A172 (cell line): ENCODE data around the gene KRTAP4-11. TPM values are rescaled to one million over a fixed set of nuclear protein-coding genes. Genes with fewer than 3 reads are reported as not detected.
"Not testable (repeated sequence)": the region's sequence is repeated elsewhere in the genome, so short reads cannot be mapped to it uniquely, and the experiment has no call there.

Experiments
- DNase-seq: peaks from one replicate; pipeline ENCODE4 v3.0.0-alpha.2; 2015; ENCODE audit warnings: low spot score
- total RNA-seq: library from RNA; depleted of rRNA; stranded (reverse); fragments of >200 nt; shearing (Covaris generic); gene quantifications from 2 replicates; pipeline ENCODE4 v1.2.3, GENCODE V29; 2014

KRTAP4-11 gene
- total RNA-seq, 1 experiment from 2014 or later = not detected

DNA sequence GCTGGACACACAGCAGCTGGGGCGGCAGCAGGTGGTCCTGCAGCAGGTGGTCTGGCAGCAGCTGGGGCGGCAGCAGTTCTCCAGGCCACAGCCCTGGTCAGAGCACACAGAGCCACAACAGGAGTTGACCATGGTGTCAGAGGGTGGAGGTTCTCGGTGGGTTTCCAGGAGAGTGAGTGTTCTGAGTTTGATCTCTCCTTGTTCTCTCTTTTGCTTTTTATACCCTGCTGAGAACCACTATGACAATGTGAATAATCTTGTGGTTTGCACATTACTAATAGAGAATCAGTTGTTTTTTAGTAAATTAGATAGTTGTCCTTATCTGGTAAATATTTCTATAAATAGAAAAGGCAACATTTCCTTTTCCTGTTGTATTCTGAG lies 5.8 kb upstream of the KRTAP4-11 start, which contains the start of gene KRTAP4-12:
Gene KRTAP4-12 (minus strand): TSS at position 192 of the 381 bp plus-strand sequence. CDS start 60 bp downstream, at position 132.
- DNase-seq = peak; percentile 31

DNA sequence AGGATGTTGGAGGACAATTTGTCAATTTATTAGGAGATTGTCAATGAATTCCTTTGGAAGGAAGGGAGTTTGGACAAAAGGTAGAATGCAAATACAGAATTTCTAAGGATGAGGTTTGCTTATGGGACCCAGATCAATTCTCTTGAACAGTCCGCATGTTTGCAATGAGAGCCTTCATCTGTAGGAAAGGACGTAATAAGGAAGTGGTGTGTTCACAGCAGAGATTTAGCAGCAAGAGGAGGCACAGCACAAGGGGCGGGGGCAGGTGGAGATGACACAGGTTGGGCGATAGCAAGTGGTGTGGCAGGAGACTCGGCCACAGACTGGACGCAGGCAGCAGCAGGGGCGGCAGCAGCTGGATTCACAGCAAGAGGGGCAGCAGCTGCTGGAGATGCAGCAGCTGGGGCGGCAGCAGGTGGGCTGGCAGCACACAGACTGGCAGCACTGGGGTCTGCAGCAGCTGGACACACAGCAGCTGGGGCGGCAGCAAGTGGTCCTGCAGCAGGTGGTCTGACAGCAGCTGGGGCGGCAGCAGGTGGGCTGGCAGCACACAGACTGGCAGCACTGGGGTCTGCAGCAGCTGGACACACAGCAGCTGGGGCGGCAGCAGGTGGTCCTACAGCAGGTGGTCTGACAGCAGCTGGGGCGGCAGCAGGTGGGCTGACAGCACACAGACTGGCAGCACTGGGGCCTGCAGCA lies 5.3 kb upstream of the KRTAP4-11 start:
- DNase-seq = not testable (repeated sequence)

DNA sequence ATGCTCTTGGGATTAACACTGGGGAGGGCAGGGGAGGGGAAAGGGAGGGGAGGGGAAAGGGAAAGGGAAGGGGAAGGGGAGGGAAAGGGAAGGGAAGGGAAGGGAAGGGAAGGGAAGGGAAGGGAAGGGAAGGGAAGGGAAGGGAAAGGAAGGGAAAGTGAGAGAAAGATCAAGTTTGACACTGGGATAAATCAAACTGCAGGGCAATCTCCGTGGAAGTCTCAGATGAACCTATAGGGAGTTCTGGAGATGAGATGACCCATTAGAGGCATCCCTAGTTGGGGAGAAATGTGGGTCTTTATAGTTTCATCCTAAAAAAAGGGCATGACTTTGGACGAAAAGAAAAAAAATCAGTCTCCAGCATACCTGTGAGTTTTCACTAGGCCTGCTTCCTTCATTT lies 3.6 kb upstream of the KRTAP4-11 start:
- DNase-seq = no peak

DNA sequence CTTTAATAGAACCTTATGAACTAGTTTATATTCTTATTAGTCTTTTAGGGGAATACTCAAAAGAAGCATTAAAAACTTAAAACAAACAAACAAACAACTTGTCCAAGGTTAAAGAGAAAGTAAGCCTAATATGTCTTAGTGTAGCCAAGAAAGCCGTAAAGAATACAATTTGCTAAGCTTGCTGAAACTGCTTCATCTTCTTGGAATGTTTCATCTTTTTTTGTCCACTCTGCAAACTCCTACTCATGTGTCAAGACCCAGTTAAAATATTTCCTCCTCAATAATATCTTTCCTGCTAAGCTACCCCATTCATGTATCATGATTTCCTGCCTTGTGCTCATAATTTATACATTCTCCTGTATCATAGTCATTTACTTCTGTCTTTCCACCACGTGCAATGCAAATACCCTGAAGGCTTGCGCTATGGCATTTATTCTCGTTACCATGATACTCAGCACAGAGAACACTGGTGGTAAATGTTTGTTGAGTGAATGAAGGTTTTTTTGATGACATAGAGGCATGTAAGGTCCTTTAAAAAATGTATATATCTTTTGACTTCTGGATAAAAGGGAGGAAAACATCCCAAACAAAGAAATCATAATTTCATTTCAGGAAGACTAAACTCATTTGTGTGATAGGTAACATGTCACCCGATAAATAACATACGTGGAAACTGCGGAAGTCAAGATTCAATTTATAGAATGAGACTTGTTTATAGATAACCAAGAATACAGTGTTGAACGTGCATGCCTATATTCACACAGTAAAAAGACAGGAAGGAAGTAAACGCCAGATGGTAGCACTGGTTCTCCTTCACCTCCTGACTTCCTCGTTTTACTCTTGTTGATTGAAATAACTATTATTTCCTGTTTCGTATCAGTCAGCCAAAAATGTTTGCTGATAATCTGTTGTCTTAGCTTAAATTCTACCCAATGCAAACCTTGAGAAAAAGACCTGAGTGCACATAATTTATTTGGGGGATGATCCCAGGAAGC lies 1.8 kb upstream of the KRTAP4-11 start:
- DNase-seq = not testable (repeated sequence)

DNA sequence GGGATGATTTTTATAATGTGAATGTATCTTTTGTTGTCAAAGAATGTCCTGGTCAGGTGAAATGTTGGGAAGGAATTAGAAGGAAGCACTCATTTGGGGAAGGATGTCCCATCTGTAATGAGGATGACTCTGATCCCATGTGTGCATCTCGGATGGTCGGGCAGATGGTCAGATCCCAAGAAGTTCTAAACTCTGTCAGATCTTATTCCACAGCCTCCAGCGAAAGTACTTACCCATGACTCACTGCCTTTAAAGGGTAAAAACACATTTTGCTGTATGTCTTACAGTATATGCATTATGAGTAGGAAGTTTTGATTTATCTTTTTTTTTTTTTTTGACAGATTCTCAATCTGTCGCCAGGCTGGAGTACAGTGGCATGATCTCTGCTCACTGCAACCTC lies 548 bp upstream of the KRTAP4-11 start:
- no peak for DNase-seq

DNA sequence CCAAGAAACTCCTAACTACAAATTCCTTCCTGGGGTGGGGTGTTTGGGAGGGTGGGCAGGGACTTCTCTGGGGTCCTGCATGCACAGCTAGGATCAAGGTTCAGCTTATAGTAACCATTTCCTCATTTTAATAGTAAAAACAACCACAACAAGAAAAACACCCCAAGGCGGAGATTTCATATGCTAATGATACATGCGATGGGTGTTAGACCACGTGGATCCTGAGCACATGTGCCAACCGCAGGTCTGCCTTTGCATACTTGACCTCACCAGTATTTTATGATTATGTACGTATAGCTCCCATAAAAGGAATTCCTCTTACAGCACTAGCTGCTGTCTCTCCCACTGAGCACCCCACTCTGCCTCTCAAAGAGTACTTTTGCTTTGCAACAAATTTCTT lies 1.9 kb downstream of the KRTAP4-11 start:
- no peak for DNase-seq

DNA sequence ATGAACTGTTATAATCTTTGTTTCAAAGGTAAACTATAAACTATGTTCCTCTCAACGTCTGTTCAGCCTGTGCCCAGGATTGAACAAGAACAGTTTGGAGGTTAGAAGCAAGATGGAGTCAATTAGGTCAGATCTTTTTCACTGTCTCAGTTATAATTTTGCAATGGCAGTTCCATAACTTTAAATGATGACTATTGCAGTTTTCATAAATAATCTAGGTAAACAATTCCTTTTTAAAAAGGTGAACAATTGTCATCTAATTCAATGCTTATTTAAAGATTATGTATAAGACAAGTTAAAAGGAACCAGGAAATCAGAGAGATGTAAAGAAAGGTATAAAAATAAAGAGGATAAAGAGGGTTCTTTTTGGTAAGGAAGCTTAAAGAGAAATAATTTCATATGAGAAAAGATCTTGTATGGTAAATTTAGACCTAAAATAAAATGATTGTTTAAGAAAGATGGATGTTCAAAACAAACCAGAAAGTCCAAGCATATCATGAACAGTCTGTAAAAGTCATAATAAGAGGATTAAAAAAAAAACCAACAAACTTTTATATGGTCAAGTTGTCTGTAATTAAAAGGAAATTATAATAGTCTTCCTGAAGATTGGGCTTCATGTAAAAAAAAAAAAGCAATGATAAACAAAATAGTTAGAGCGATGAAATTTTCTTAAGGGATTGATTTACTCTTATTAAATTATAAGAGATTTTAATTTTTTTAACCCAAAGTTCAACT lies 6.9 kb downstream of the KRTAP4-11 start:
- no peak for DNase-seq

DNA sequence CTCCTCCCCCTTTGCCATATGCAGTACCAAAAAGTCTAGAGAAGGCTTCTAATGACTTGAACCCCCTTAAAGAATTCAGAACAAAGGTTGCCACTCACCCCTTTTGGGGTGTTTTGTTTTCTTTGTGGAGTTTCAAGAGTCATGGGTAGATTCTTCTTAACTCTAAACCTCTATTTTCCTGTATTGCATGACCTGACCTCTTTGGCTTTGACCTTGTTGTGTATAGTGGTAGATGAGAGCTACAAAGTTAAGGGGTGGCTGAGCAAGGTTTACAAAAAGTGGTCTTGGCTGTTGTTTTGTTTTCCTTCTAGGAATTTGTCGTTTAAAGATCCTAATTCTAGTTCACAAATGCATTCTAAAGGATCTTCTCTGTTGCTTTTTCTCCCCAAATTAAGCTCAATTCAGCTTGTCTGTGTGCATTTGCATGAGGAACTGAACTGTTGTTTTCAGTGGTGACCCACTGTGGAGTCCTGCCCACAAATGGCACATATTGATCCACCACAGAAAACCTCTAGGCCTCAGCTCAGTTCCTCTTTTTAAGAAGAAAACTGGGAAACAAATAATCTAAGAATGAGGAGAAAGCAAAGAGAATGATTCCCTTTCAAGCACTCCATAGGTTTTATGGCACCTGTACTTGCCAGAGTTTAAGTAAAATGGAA lies 9.3 kb downstream of the KRTAP4-11 start:
- DNase-seq = not testable (repeated sequence)

DNA sequence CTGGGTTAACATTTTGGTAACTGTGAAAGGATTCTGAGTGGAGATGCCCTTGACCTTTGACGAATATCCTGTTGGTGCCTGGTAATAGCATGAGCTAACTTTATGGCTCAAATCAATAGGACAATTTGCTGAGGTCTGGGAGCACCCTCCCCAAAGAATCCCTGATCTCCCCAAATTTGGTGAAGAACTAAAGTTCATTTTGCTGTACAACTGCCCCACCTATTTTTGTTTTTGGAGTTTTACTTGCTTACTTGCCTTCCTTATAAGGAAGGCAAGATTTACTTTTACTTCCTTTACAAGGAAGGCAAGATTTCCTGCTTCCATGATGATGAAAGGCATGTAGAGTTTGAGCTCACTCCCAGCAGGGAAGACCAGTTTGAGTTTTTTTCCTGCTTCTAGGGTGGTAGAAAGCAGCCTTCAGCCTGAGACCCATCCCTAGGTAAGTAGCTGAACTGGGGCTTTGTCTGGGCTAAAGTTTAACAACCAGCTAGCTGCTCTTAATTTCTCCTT lies 10.2 kb downstream of the KRTAP4-11 start:
- peak; percentile 31 for DNase-seq

DNA sequence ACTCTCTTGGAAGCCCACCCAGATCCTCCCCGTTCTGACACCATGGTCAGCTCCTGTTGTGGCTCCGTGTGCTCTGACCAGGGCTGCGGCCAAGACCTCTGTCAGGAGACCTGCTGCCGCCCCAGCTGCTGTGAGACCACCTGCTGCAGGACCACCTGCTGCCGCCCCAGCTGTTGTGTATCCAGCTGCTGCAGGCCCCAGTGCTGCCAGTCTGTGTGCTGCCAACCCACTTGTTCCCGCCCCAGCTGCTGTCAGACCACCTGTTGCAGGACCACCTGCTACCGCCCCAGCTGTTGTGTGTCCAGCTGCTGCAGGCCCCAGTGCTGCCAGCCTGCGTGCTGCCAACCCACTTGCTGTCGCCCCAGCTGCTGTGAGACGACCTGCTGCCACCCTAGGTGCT lies 12.8 kb downstream of the KRTAP4-11 start, which contains the start of gene KRTAP4-9:
Gene KRTAP4-9 (plus strand): TSS at position 43 of the 400 bp plus-strand sequence. CDS start 0 bp downstream, at position 43.
- not testable (repeated sequence) for DNase-seq

DNA sequence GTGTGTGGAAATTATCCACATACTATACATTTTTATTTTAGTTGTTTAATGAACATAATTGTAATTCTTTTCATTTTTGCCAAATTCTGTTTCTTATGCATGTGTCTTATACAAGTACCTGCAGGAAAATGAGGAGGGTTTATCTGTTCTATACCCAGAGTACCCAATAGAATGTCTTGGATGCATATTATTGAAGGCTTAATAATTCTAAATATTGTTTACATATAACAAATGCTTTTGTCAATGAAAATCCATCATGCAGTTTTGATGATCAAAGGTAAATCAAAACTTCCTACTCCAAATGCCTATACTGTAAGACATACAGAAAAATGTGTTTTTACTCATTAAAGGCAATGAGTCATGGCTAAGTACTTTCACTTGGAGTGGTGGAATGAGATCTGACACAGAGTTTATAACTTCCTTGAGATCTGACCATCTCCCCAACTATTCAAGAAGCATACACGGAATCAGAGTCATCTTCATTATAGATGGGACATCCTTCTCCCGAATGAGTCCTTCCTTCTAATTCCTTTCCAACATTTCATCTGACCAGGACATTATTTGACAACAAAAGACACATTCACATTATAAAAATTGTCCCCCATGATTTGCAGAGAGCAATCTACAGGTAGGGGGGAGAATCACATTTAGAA lies 13.7 kb downstream of the KRTAP4-11 start:
- peak; percentile 68 for DNase-seq

DNA sequence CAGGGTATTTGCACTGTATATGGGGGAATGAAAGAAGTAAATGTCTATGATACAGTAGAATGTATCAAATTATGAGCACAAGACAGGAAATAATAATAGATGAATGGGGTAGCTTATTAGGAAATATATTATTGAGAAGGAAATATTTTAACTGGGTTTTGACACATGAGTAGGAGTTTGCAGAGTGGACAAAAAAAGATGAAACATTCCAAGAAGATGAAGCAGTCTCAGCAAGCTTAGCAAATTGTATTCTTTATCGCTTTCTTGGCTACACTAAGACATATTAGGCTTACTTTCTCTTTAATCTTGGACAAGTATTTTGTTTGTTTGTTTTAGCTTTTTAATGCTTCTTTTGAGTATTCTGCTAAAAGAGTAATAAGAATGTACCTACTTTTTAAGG lies 14.3 kb downstream of the KRTAP4-11 start:
- DNase-seq = peak; percentile 28

DNA sequence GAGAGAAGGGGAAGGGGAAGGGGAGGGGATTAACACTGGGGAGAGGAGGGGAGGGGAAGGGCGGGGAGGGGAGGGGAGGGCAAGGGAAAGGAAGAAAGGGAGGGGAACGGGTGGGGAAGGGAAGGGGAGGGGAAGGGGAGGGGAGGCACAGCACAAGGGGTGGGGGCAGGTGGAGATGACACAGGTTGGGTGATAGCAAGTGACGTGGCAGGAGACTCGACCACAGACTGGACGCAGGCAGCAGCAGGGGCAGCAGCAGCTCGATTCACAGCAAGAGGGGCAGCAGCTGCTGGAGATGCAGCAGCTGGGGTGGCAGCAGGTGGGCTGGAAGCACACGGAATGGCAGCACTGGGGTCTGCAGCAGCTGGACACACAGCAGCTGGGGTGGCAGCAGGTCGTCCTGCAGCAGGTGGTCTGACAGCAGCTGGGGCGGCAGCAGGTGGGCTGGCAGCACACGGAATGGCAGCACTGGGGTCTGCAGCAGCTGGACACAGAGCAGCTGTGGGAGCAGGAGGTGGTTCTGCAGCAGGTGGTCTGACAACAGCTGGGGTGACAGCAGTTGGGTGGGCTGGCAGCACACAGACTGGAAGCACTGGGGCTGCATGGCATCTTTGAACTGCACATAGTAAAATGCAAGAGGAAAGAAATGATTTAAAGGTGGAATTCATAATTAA lies 16.4 kb downstream of the KRTAP4-11 start, which contains the start of gene KRTAP4-16:
Gene KRTAP4-16 (minus strand): TSS at position 624 of the 674 bp plus-strand sequence. CDS start 0 bp downstream, at position 624.
- DNase-seq = peak; percentile 53

DNA sequence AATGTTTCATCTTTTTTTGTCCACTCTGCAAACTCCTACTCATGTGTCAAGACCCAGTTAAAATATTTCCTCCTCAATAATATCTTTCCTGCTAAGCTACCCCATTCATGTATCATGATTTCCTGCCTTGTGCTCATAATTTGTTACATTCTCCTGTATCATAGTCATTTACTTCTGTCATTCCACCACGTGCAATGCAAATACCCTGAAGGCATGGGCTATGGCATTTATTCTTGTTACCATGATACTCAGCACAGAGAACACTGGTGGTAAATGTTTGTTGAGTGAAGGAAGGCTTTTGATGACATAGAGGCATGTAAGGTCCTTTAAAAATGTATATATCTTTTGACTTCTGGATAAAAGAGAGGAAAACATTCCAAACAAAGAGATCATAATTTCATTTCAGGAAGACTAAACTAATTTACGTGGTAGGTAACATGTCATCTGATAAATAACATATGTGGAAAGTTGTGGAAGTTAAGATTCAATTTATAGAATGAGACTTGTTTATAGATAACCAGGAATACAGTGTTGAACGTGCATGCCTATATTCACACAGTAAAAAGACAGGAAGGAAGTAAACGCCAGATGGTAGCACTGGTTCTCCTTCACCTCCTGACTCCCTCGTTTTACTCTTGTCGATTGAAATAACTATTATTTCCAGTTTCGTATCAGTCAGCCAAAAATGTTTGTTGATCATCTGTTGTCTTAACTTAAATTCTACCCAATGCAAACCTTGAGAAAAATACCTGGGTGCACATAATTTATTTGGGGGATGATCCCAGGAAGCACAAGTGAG lies 18.3 kb downstream of the KRTAP4-11 start:
- DNase-seq = peak; percentile 67

DNA sequence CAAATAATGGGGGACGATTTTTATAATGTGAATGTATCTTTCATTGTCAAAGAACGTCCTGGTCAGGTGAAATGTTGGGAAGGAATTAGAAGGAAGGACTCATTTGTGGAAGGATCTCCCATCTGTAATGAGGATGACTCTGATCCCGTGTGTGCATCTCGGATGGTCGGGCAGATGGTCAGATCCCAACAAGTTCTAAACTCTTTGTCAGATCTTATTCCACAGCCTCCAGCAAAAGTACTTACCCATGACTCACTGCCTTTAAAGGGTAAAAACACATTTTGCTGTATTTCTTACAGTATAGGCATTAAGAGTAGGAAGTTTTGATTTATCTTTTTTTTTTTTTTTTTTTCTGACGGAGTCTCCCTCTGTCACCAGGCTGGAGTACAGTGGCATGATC lies 19.7 kb downstream of the KRTAP4-11 start:
- DNase-seq = peak; percentile 46

DNA sequence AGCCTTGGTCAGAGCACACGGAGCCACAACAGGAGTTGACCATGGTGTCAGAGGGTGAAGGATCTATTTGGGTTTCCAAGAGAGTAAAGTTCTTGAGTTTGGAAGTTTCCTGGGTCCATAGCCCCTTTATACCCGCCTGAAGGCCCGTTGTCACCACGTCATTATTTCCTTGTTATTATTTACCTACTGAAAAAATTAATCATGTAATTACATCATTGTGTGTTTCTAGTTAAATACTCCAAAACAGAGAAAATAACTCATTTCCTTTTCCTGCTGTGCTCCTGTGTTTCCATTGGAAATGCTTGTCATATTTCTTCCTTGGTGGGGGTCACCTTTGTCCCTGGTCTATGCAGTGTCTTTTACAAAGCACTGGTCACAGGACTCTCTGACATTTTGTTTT lies 20.1 kb downstream of the KRTAP4-11 start, which contains the start of gene KRTAP4-8:
Gene KRTAP4-8 (minus strand): TSS at position 101 of the 400 bp plus-strand sequence. CDS start 58 bp downstream, at position 43.
- DNase-seq = no peak

DNA sequence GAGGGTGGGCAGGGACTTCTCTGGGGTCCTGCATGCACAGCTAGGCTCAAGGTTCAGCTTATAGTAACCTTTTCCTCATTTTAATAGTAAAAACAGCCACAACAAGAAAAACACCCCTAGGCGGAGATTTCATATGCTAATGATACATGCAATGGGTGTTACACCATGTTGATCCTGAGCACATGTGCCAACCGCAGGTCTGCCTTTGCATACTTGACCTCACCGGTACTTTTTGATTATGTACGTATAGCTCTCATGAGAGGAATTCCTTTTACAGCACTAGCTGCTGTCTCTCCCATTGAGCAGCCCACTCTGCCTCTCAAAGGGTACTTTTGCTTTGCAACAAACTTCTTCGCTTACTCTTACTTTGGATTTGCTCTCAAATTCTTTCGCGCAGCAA lies 22.1 kb downstream of the KRTAP4-11 start:
- DNase-seq = no peak

DNA sequence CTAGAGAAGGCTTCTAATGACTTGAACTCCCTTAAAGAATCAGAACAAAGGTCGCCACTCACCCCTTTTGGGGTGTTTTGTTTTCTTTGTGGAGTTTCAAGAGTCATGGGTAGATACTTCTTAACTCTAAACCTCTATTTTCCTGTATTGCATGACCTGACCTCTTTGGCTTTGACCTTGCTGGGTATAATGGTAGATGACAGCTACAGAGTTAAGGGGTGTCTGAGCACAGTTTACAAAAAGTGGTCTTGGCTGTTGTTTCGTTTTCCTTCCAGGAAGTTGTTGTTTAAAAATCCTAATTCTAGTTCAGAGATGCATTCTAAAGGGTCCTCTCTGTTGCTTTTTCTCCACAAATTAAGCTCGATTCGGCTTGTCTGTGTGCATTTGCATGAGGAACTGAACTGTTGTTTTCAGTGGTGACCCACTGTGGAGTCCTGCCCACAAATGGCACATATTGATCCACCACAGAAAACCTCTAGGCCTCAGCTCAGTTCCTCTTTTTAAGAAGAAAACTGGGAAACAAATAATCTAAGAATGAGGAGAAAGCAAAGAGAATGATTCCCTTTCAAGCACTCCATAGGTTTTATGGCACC lies 29.3 kb downstream of the KRTAP4-11 start:
- DNase-seq = not testable (repeated sequence)
